NCI-H2029 (cell line): ENCODE measurements around the gene BNC1.
"Not testable (repeated sequence)": the region's sequence is repeated elsewhere in the genome, so short reads cannot be mapped to it uniquely, and the experiment has no call there.

Source experiments
- DNase-seq: peaks from one replicate; lab custom pipeline; 2025; lab: John Stamatoyannopoulos, UW

The BNC1 gene

GRCh38 chr15:83243634-83244033, 40.8 kb downstream of the BNC1 start:
- no peak for DNase-seq

- DNase-seq, result no peak
Measured at GRCh38 chr15:83230242-83230641, 54.2 kb downstream of the BNC1 start.

GRCh38 chr15:83225449-83225848, 59.0 kb downstream of the BNC1 start:
- DNase-seq, result no peak

- DNase-seq, result not testable (repeated sequence)
Measured at GRCh38 chr15:83221781-83222180, 62.7 kb downstream of the BNC1 start.

GRCh38 chr15:83219026-83219425, 65.4 kb downstream of the BNC1 start:
- no peak for DNase-seq

- no peak for DNase-seq
Measured at GRCh38 chr15:83215306-83215705, 69.2 kb downstream of the BNC1 start.

GRCh38 chr15:83210619-83211018, 73.8 kb downstream of the BNC1 start:
- DNase-seq, result no peak

GRCh38 chr15:83209333-83209732, 75.1 kb downstream of the BNC1 start:
- DNase-seq, result no peak

- no peak for DNase-seq
Measured at GRCh38 chr15:83208367-83208661, 76.2 kb downstream of the BNC1 start.

GRCh38 chr15:83207660-83208366, 76.7 kb downstream of the BNC1 start, which contains the start of gene HDGFL3:
HDGFL3 (minus strand) TSS chr15:83207823; CDS start chr15:83207414, 409 bp downstream.
- DNase-seq, result peak; percentile 17

GRCh38 chr15:83207009-83207659, 77.3 kb downstream of the BNC1 start:
- no peak for DNase-seq

- DNase-seq, result no peak
Measured at GRCh38 chr15:83206526-83207008, 77.9 kb downstream of the BNC1 start.
